Tibial nerve (tissue), 4 donors: Measurements from ENCODE around the gene ZNF575.

Experiments
- CTCF ChIP-seq, 5 experiments: fragments of 200-600 bp in 3 of 5; fragments of 450-650 bp in 2 of 5; sonication (generic) in 3 of 5; IDR thresholded peaks; one replicate each; pipeline ENCODE4 v1.5.1; 2016 to 2019; ENCODE audit warnings: antibody characterized with exemption in 5 of 5, mild to moderate bottlenecking in 3 of 5, moderate library complexity in 2 of 5
- EP300 ChIP-seq, 2 donors: sonication (generic); formaldehyde crosslinking; IDR thresholded peaks; one replicate each; pipeline ENCODE4 v1.6.1; 2017; ENCODE audit warnings: antibody characterized with exemption in 2 of 2, mild to moderate bottlenecking in 1 of 2
- POLR2A ChIP-seq, 2 donors: fragments of 450-650 bp; IDR thresholded peaks; one replicate each; pipeline ENCODE4 v1.6.1; 2017; ENCODE audit warnings: antibody characterized with exemption in 2 of 2, mild to moderate bottlenecking in 2 of 2, moderate library complexity in 2 of 2

DNA sequence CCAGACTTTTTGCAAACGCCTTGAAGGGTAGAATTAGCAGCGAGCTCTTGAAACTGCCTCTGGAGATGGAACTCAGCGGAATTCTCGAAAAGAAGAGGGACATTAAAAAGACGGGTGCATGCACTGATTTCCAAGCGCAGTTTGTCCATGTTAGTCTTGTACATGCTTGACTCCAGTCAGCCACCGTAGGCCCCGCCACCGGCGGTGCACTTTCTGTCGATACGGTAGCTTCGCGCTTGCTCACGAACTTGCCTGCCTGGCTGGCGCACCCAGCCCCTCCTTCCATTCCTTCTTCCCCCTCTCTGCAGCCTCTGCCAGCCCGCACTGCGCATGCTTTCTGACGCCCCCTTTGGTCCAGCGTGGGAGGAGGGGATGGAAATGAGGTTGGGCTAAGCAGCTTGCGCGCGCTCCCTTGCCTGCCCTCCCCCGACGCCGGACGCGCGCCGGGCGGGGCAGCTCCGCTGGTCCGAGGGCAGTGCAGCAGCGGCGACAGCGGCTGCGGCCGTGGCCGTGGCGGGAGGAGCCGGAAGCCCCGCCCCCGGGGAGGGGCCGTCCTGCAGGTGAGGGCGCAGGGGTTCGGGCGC, at the start of gene ZNF575:
- TF ChIP-seq CTCF (IDR thresholded peaks at IDR 0.05) (peak in 2 of 5 experiments; percentile 30 to 37), POLR2A (IDR thresholded peaks at IDR 0.05) (peak; percentile 28 to 48), EP300 (IDR thresholded peaks at IDR 0.05) (peak; percentile 75 to 91)
